Ramos (cell line): ENCODE results near the gene TRAF6.

Source experiments
- in situ Hi-C: fragments of 300-500 bp; cut with MboI; formaldehyde crosslinking; loops from one replicate; pipeline ENCODE4 v1.14.3; 2022; ENCODE audit warnings: low sequenced_read_pairs; ENCODE audit not compliant: unreplicated experiment

The TRAF6 gene

DNA sequence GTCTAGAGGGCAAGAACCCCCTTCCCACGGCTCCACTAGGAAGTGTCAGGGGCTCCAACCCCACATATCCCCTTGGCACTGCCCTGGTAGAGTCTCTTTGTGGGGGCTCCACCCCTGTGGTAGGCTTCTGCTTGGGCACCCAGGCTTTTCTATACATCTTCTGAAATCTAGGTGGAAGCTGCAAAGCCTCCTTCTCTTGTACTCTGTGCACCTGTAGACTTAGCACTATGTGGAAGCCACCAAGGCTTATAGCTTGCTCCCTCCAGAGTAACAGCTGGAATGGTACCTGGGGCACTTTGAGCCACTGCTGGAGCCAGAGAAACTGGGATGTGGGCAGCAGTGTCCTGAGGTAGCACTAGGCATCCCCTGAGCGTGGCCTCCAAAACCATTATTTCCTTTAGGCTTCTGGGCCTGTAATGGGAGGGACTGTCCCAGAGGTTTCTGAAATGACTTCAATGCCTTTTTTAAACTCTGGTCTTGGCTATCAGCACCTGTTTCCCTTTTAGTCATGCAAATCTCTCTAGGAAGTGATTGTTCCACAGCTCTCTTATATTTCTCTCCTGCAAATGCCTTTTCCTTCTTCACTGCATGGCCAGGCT, 68.4 kb downstream of the TRAF6 start:
- in situ Hi-C loops, result no loop called here

GRCh38 chr11:36438126-36438525, 71.9 kb downstream of the TRAF6 start:
- in situ Hi-C loops, result no loop called here

DNA sequence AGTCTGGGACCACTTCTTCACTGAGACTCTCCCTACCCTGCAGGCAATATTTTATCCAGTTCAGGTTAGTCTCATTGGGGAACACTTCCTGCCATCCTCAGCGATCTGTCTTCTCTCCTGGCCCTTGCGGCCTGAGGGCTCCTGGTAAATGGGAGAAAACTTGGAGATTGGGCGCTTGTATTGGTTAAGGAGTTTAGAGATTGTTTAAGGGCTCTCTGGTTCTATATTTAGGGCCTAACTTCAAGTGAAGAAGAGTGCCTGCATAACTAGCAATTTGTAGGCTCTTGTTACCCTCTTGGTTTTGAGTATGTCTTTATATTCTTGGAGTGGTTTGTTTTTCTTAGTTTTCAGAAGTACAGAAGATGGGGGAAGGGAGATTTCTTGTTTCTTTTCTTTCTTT, 72.7 kb downstream of the TRAF6 start:
- in situ Hi-C loops, result no loop called here
